ENCODE measurements around the gene AUNIP.
"Not testable (repeated sequence)": the region's sequence is repeated elsewhere in the genome, so short reads cannot be mapped to it uniquely, and the experiment has no call there.

The AUNIP gene

GRCh38 chr1:25863486-25864262 is 4.4 kb upstream of the AUNIP start:
- DNase-seq: no peak

GRCh38 chr1:25862785-25863485 is 3.7 kb upstream of the AUNIP start:
- DNase-seq: no peak

- peak; percentile 20 to 67 (median 53) for DNase-seq
Measured at GRCh38 chr1:25861316-25862286, 2.3 kb upstream of the AUNIP start.

DNA sequence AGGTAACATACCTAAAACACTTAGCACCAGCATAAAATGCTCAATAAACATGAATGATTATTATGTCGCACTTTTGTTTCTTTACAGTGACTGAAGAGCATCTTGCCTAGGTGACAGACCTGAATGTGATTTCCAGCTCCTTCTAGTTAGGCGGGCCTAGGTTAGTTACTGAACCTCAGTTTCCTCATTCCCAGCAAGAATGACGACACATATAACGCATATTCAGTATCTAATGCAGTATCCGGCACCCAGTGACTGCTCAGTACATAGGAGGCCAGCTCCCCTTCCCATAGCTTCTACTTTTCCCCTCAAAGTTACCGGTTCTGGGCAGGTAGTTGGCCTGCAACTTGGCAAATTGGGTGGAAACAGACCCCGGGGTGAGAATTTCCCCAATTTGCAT is 763 bp downstream of the AUNIP start:
- peak in 2 of 4 experiments; percentile 19 for DNase-seq

- no peak for DNase-seq
Measured at GRCh38 chr1:25856856-25857255, 2.4 kb downstream of the AUNIP start.

DNA sequence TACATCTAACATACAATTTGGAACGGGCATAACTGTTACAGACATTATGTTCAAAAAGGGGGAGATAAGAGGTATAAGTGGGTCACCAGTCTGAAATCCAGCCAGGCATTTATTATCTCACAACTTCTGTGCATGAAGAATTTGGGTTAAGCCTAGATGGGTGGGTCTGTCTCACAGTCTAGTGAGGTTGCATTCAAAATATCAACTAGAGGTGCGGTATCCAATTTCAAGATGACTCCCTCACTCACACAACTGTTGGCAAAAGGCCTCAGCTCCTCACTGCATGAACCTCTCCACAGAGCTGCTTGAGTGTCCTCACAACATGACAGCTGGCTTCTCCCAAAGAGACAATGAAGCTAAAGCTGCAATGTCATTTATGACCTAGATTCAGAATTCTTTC is 4.7 kb downstream of the AUNIP start:
- no peak for DNase-seq

DNA sequence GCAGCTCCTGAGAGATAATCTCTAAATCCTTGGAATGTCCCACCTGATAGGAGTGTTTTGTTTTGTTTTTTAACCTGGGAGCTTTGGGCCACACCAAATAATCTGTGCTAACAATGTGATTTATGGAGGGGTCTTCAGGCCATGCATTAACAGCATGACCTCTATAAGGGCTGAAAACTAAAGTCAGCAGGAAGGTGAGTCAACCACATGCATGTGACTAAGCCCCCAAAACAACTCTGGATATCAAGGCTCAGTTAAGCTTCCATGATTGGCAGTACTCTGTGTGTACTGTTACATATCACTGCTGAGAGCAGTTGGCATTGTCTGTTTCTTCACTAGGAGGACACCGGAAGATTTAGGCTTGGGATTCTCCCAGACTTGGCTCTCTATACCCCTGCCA is 10.7 kb downstream of the AUNIP start:
- no peak for DNase-seq

DNA sequence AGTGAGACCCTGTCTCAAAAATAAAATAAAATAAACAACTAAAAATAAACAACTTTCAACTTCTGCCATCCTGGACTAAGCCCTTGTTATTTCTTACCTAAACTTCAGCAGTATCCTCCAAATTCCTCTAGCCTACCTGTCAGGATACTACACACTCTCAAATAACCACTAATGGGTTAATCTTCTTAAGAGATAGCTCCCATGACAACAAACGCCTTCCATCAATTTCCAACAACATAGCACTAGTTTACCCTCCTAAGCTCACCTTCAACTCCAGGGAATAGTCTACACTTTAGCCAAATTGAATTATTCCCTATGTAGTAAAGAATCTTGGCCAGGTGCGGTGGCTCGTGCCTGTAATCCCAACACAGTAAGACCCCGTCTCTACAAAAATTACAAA is 11.3 kb downstream of the AUNIP start:
- DNase-seq: no peak

- DNase-seq: no peak
Measured at GRCh38 chr1:25845664-25846063, 13.6 kb downstream of the AUNIP start.

GRCh38 chr1:25844536-25845337 is 14.5 kb downstream of the AUNIP start:
- peak in 3 of 4 experiments; percentile 9 to 56 (median 51) for DNase-seq

- no peak for DNase-seq
Measured at GRCh38 chr1:25843483-25843882, 15.8 kb downstream of the AUNIP start.

GRCh38 chr1:25839808-25840207 is 19.4 kb downstream of the AUNIP start:
- not testable (repeated sequence) for DNase-seq

- DNase-seq: no peak
Measured at GRCh38 chr1:25837262-25837875, 21.9 kb downstream of the AUNIP start.

DNA sequence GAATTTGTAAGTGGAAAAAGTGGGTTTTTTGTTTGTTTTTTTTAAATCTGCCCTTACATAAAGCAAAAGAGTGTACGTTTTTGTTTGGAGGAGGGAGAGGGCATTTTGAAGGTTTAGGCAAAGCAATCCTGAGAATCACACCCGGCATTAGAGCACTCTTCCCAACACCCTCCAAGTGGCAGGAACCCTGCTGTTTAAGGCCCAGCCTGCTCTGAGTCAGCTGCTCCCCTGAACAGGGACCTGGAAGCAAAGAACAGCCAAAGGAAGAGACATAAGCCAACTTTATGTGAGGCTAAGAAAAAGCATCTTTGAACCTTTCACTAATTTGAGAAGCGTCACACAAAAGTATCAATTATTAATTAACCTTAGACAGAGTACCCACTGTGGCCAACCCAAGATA is 22.6 kb downstream of the AUNIP start:
- no peak for DNase-seq

DNA sequence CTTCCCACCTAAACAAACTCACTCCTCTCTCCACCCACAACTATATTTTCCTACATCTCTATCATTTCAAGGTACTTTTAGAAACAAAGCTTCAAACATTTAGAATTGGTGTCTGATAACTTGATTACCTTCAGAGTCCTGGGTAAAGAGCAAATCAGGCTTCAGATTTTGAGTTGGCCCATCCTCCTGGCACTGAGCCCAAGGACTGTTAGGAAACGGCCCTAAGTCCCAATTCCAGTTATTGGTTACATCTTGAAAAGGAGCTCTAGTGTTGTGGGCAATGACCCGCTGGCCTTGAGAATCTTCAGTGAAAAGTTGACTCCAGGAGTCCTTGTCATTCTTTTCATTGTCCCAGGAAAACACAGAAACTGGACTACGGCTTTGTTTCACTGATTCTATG is 24.4 kb downstream of the AUNIP start:
- DNase-seq: no peak

GRCh38 chr1:25833158-25833557 is 26.1 kb downstream of the AUNIP start:
- DNase-seq: no peak

GRCh38 chr1:25832336-25833037 is 26.8 kb downstream of the AUNIP start:
- DNase-seq: no peak

- no peak for DNase-seq
Measured at GRCh38 chr1:25831569-25832196, 27.6 kb downstream of the AUNIP start.

DNA sequence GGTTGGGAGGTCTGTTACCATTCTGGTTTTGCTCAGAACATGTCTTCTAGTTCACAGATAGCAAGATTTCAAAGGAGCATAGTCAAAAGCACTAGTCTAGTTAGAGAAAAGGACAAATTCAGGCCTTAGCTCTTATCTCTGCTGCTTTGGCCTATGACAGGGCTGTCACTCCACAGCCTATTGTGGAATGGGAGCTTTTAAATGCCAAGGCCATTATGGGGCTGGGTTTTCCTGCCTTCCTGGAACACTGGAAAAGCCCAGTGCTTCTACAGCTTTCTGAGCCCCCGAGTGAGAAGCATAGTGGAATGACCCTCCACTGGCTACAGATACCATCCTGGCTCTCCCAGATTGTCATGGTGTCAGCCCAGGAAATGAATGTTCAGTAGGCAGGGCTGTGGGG is 30.2 kb downstream of the AUNIP start:
- DNase-seq: no peak

- DNase-seq: no peak
Measured at GRCh38 chr1:25828491-25828890, 30.8 kb downstream of the AUNIP start.

DNA sequence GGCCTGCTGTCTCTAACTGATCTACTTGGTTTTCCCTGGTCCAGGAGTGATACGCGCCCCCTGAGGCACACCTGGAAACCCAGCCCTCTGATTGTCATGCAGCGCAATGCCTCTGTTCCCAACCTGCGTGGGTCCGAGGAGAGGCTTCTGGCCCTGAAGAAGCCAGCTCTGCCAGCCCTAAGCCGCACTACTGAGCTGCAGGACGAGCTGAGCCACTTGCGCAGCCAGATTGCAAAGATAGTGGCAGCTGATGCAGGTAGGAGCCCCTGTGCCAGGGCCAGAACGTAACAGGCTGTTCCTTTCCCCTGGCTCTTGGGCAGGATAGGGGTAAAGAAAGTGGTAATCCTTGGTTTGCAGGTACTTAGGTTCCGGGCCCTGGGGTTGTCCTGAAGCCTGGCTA is 32.7 kb downstream of the AUNIP start:
- no peak for DNase-seq

All from suppressor macrophage (primary cell).